Measurements from ENCODE around the gene TSPAN13.

DNA sequence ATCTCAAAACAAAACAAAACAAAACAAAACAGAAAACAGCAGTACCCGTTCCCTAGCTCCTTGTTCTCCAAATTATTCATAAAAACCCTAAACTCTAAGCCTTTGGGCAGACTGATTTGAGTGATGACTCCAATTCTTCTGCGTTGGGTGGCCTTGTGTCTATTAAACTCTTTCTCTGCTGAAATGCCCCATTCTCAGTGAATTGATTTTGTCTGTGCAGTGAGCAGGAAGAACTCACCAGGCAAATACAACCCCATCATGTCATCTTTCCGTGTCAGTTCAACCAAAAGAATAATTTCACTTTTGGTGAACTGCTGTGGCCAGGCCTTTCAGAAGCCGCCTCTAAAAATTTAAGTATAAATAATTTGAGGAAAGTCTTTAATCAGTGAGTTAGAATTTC, 18.5 kb upstream of the TSPAN13 start:
- TF ChIP-seq MAFK (IDR thresholded peaks at IDR 0.05; ENCODE audit: low read depth, low read length): no peak
- TF ChIP-seq SMC3 (IDR thresholded peaks at IDR 0.05; ENCODE audit: low read depth, low read length): no peak
- TF ChIP-seq NFE2L2 (IDR thresholded peaks at IDR 0.05; ENCODE audit: low read depth, low read length): no peak
- no peak for TF ChIP-seq POLR2A (IDR thresholded peaks at IDR 0.05; ENCODE audit: low read depth, low read length)
- TF ChIP-seq CEBPB (IDR thresholded peaks at IDR 0.05; ENCODE audit: low read depth, low read length): no peak
- no peak for TF ChIP-seq CTCF (conservative IDR thresholded peaks at IDR 0.05; ENCODE audit: low read depth, low read length)
